ENCODE data around the gene CASP4. TPM values are rescaled to one million over a fixed set of nuclear protein-coding genes. Genes with fewer than 3 reads are reported as not detected.

The CASP4 gene
- total RNA-seq, 1 donor from 2014 or later = 159 TPM

GRCh38 chr11:104895634-104896033 is 72.7 kb downstream of the CASP4 start:
- DNase-seq (ENCODE audit: extremely low read depth, low read depth, low spot score) = no peak

GRCh38 chr11:104893876-104894275 is 74.5 kb downstream of the CASP4 start:
- DNase-seq (ENCODE audit: extremely low read depth, low read depth, low spot score) = no peak

Other genes with a start within 250 kb of the CASP4 start
- 1.0 and 3.0 TPM in 2 replicates for gene CASP12, start 70.1 kb downstream of the CASP4 start, total RNA-seq
- gene CASP5, start 54.6 kb upstream of the CASP4 start, total RNA-seq = not detected in 2 replicates
- gene CASP1, start 66.6 kb upstream of the CASP4 start, total RNA-seq = 32.0 and 40.8 TPM in 2 replicates
- gene CARD16, start 76.8 kb upstream of the CASP4 start, total RNA-seq = 54.7 and 116 TPM in 2 replicates
- gene CARD18, start 171.2 kb upstream of the CASP4 start, total RNA-seq = not detected in 2 replicates

Measured in glomerular endothelial cell (primary cell).